Testis (tissue), 3 donors: ENCODE data around the gene SYT8. TPM values are rescaled to one million over a fixed set of nuclear protein-coding genes. Genes with fewer than 3 reads are reported as not detected.

ENCODE experiments used
- DNase-seq: peaks from one replicate; pipeline ENCODE4 v3.0.0-alpha.2; 2019
- H3K27ac ChIP-seq, 2 donors: fragments of 200-600 bp; sonication (generic); one replicate each; pipeline ENCODE4 v1.5.1; 2019
- H3K27me3 ChIP-seq: fragments of 200-600 bp; sonication (generic); one replicate; pipeline ENCODE4 v1.5.1; 2019
- H3K36me3 ChIP-seq: fragments of 200-600 bp; sonication (generic); one replicate; pipeline ENCODE4 v1.5.1; 2017; ENCODE audit warnings: low read depth; ENCODE audit errors: missing control alignments
- H3K4me1 ChIP-seq: fragments of 200-600 bp; sonication (generic); one replicate; pipeline ENCODE4 v1.5.1; 2019
- H3K4me3 ChIP-seq, 2 donors: fragments of 200-600 bp; sonication (generic); one replicate each; pipeline ENCODE4 v1.5.1; 2017 to 2019
- H3K9me3 ChIP-seq: fragments of 200-600 bp; sonication (generic); one replicate; pipeline ENCODE4 v1.5.1; 2017
- POLR2A ChIP-seq: fragments of 450-650 bp; IDR thresholded peaks from one replicate; pipeline ENCODE4 v1.6.1; 2017; ENCODE audit warnings: antibody characterized with exemption, mild to moderate bottlenecking, moderate library complexity
- WGBS, 2 donors: methylation state at CpG; one replicate each; pipeline ENCODE4 v1.1.5; 2018; 5-methylcytosine and 5-hydroxymethylcytosine counted together
- intact Hi-C: fragments of 100-400 bp; cut with DNase I; formaldehyde crosslinking; loops from one replicate; pipeline ENCODE4 v1.15.1; 2023; ENCODE audit warnings: low total_unique reads
- polyA plus RNA-seq: library from polyadenylated mRNA; stranded (reverse); fragments of 350-450 nt; fragmentation: Illumina TruSeq; extraction: RNeasy Lipid Tissue Mini Kit (QIAGEN cat#74804); gene quantifications from one replicate; pipeline ENCODE4 v1.2.3, GENCODE V29; 2014; ENCODE audit warnings: low read depth, low replicate concordance; ENCODE audit not compliant: insufficient read depth
- total RNA-seq, 2 donors: library from RNA; depleted of rRNA; stranded (reverse); fragments of >200 nt; gene quantifications; one replicate each; pipeline ENCODE4 v1.2.3, GENCODE V29; 2016
- TF ChIP-seq, protein P1 (sequence below), 3 experiments: fragments of 450-650 bp in 2 of 3; fragments of 200-600 bp in 1 of 3; sonication (generic) in 1 of 3; IDR thresholded peaks; one replicate each; pipeline ENCODE4 v1.5.1; 2016 to 2019; ENCODE audit warnings: antibody characterized with exemption in 3 of 3, mild to moderate bottlenecking in 2 of 3, moderate library complexity in 1 of 3

The SYT8 gene
- total and polyA plus RNA-seq, 3 donors from 2014 or later = 0.98 to 2.7 (median 1.7) TPM

DNA sequence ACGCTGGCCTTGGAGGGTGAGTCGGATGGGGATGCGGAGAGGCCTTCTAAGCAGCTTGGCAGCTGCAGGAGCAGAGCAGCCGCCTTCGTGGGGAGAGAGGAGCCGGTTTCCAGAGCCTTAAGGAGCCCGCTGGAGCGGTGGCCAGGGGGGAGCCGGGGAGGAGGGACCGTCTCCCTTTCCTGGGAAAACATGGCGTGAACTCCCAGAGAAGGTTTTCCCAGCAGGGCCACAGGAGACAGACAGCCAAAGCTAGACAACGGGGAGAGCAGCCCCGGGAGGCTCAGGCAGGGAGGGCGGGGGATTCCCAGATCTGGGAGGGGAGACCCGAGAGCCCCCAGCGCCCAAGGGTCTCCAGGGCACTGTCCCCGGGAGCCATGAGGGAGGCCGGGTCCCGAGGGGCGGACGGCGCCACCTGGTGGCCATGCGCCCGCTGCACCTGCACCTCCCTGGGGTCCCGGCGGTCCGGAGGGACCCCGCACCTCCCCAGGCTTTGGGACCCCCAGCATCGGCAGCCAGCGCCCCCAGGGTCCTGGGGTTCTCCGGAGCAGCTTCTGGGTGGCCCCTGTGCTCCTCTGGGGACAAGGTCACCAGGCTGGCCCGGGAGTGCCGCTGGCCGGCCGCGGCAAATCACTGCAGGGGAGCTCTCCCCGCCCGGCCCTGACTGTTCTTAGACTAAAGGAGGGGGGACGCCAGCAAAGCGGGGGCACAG is 2.4 kb upstream of the SYT8 start:
- H3K4me1 ChIP-seq = peaks cover 7% of the 10 kb centered on the region
- intact Hi-C loops = loop anchor here (5.0 to 10.0 kb wide), 3 partner anchors 140 to 322 kb away; no protein-coding TSS in a partner anchor
- TF ChIP-seq POLR2A = no peak
- TF ChIP-seq, protein P1, sequence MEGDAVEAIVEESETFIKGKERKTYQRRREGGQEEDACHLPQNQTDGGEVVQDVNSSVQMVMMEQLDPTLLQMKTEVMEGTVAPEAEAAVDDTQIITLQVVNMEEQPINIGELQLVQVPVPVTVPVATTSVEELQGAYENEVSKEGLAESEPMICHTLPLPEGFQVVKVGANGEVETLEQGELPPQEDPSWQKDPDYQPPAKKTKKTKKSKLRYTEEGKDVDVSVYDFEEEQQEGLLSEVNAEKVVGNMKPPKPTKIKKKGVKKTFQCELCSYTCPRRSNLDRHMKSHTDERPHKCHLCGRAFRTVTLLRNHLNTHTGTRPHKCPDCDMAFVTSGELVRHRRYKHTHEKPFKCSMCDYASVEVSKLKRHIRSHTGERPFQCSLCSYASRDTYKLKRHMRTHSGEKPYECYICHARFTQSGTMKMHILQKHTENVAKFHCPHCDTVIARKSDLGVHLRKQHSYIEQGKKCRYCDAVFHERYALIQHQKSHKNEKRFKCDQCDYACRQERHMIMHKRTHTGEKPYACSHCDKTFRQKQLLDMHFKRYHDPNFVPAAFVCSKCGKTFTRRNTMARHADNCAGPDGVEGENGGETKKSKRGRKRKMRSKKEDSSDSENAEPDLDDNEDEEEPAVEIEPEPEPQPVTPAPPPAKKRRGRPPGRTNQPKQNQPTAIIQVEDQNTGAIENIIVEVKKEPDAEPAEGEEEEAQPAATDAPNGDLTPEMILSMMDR (IDR thresholded peaks at IDR 0.05) = peak; percentile 97 to 99 (median 99)
- H3K36me3 ChIP-seq = no peaks in the 10 kb centered on the region
- DNase-seq = peak; percentile 70
- no peaks in the 10 kb centered on the region for H3K9me3 ChIP-seq
- WGBS, 2 donors = 17 to 23% methylated on average over 13 to 39 of the region's 40 CpGs
- H3K27me3 ChIP-seq = no peaks in the 10 kb centered on the region
- H3K4me3 ChIP-seq = peak overlapping the region in 1 of 2 donors; percentile 15
- no peak overlapping the region for H3K27ac ChIP-seq

DNA sequence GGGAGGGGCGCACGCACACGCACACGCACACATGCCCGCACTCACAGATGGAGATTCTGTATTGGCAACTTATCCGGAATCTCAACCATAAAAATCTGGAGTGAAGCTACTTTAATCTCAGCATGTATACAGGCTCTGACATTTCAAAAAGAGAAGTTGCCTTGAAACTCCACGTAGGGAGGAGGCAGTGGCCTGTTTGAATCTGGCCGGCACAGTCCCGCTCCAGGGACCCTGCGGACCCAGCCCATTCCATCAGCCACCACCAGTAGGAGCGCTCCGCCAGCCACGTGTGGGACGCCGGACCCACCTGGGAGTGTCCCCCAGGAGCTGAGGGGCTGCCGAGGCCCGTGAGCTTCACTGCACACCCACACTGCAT is 1.9 kb upstream of the SYT8 start:
- Histone ChIP-seq H3K4me1 (peaks cover 4% of the 10 kb centered on the region), H3K27ac (no peak overlapping the region), H3K4me3 (no peak overlapping the region), H3K9me3 (no peaks in the 10 kb centered on the region), H3K36me3 (no peaks in the 10 kb centered on the region), H3K27me3 (no peaks in the 10 kb centered on the region)
- no peak for DNase-seq
- 39 to 52% methylated on average over 8 to 17 of the region's 17 CpGs for whole genome bisulfite sequencing, 2 donors
- no peak for TF ChIP-seq POLR2A
- TF ChIP-seq, protein P1 (IDR thresholded peaks at IDR 0.05) = no peak
- intact Hi-C loops = loop anchor here (5.0 to 10.0 kb wide), 3 partner anchors 141 to 322 kb away; no protein-coding TSS in a partner anchor

DNA sequence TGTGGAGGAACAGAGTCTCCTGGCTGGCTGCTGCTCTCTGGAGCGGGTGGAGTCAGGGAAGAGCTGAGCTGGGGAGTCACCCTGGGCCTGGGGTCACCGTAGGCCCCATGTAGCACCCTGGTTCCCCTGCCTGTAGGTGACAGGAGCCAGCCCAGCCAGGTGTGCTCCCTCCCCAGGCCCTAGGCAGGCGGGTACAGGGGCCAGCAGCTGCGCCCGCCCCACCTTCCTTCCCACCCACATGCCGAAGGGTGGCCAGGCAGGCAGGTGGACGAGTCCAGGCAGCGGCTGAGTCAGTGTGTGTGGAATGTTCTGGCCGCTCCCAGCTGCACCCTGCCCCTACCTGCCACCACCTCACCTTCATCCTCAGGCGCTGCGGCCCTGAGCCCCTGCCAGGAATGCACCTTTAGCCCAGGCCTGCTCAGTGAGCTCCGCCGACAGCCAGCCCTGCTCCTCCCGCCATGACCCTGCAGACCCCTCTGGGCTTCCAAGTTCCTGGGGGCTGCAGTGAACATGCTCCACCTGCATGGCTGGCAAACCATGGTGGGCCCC is 654 bp upstream of the SYT8 start:
- intact Hi-C loops = loop anchor here (5.0 to 10.0 kb wide), 3 partner anchors 142 to 321 kb away; no protein-coding TSS in a partner anchor
- Histone ChIP-seq H3K4me3 (no peak overlapping the region), H3K27ac (no peak overlapping the region), H3K36me3 (no peaks in the 10 kb centered on the region), H3K9me3 (no peaks in the 10 kb centered on the region), H3K27me3 (no peaks in the 10 kb centered on the region), H3K4me1 (peaks cover 4% of the 10 kb centered on the region)
- no peak for DNase-seq
- TF ChIP-seq, protein P1 (IDR thresholded peaks at IDR 0.05) = no peak
- TF ChIP-seq POLR2A = no peak
- 93 to 94% methylated on average over 9 to 13 of the region's 14 CpGs for WGBS, 2 donors

DNA sequence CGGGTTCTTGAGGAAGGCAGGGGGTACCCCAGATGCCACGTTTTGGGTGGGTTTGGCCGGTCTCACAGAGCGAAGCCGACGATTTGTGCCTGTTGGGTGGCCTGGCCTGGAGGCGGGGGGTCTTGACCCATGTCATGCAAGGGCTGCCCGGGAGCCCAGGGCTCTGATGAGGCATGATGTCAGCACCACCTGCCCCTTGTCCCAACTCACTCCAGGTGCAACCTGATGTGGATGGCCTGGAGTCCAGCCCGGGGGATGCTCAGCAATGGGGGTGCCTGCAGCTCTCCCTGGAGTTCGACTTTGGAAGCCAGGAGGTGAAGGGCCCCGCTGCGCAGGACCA is 851 bp downstream of the SYT8 start:
- H3K4me3 ChIP-seq = no peak overlapping the region
- H3K27me3 ChIP-seq = no peaks in the 10 kb centered on the region
- intact Hi-C loops = loop anchor here (10.0 kb wide), 2 partner anchors 181 to 319 kb away; no protein-coding TSS in a partner anchor
- H3K27ac ChIP-seq = no peak overlapping the region
- no peaks in the 10 kb centered on the region for H3K9me3 ChIP-seq
- WGBS, 2 donors = 90 to 94% methylated on average over 8 to 12 of the region's 12 CpGs
- H3K36me3 ChIP-seq = no peaks in the 10 kb centered on the region
- no peak for DNase-seq
- peaks cover 4% of the 10 kb centered on the region for H3K4me1 ChIP-seq
- no peak for TF ChIP-seq POLR2A
- TF ChIP-seq, protein P1 (IDR thresholded peaks at IDR 0.05) = no peak
